IPS DF 6.9 (cell line): Measurements from ENCODE around the gene PADI4.

Source experiments
- DNase-seq: peaks from one replicate; pipeline ENCODE4 v3.0.0-alpha.2; 2013; ENCODE audit warnings: low read depth, low spot score
- H3K27ac ChIP-seq: one replicate; pipeline ENCODE4 v1.5.1; 2013; ENCODE audit warnings: low read length, control low read depth
- H3K27me3 ChIP-seq: 2 replicates; pipeline ENCODE4 v1.6.1; 2013; ENCODE audit warnings: mild to moderate bottlenecking, low read length; ENCODE audit not compliant: control insufficient read depth, insufficient read depth
- H3K36me3 ChIP-seq: 2 replicates; pipeline ENCODE4 v1.6.1; 2013; ENCODE audit warnings: low read length; ENCODE audit not compliant: control insufficient read depth, insufficient read depth
- H3K4me1 ChIP-seq: 2 replicates; pipeline ENCODE4 v1.6.1; 2013; ENCODE audit warnings: low read length; ENCODE audit not compliant: control insufficient read depth, insufficient read depth
- H3K4me3 ChIP-seq: 2 replicates; pipeline ENCODE4 v1.5.1; 2013; ENCODE audit warnings: mild to moderate bottlenecking, low read length
- H3K9me3 ChIP-seq: 2 replicates; pipeline ENCODE4 v1.6.1; 2013; ENCODE audit warnings: low read length, inconsistent platforms; ENCODE audit not compliant: control insufficient read depth, insufficient read depth
- WGBS: extraction: QIAGEN DNeasy Blood & Tissue Kit; methylation state at CpG from one replicate; pipeline ENCODE4 v1.1.7; 2013; ENCODE audit warnings: mixed read lengths, missing lambda C conversion rate; ENCODE audit not compliant: insufficient read length, insufficient coverage; 5-methylcytosine and 5-hydroxymethylcytosine counted together

Gene PADI4

DNA sequence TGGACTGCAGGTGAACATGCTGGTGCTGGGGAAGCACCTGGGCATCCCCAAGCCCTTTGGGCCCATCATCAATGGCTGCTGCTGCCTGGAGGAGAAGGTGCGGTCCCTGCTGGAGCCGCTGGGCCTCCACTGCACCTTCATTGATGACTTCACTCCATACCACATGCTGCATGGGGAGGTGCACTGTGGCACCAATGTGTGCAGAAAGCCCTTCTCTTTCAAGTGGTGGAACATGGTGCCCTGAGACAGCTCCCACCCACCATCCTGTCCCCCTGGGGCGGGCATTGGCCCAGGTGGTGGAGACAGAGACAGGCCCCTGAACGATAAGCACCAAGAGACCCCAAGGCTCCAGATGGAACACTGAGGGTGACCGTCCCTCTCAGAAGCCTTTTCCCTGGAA is 25.2 kb upstream of the PADI4 start:
- Histone ChIP-seq H3K4me3 (no peak overlapping the region), H3K4me1 (no peaks in the 10 kb centered on the region), H3K27me3 (no peaks in the 10 kb centered on the region), H3K27ac (no peak overlapping the region), H3K36me3 (no peaks in the 10 kb centered on the region), H3K9me3 (no peaks in the 10 kb centered on the region)
- no CpG with 5 or more reads among the region's 5 CpGs for WGBS
- no peak for DNase-seq

DNA sequence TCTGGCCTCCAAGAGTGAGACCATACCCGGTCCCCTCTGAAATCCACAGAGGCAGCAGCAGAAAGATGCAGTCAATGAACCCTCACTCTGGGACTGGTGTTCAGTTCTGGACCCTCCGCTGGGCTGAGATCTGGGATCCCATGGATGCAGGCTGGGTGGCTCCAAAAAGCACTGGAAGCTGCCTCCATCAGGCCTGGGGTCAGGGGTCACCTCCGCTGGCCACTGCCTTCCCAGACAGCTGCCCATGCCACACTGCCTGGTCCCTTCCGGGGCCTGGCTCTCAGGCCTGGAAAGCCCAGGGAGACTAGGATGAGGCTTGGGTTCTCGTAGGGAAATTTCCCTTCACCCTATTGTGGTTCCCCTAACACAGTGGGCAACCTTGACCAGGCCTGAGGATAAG is 21.4 kb upstream of the PADI4 start:
- no peak overlapping the region for H3K4me3 ChIP-seq
- no peak for DNase-seq
- WGBS = no CpG with 5 or more reads among the region's 5 CpGs
- no peaks in the 10 kb centered on the region for H3K27me3 ChIP-seq
- H3K9me3 ChIP-seq = no peaks in the 10 kb centered on the region
- no peak overlapping the region for H3K27ac ChIP-seq
- H3K4me1 ChIP-seq = no peaks in the 10 kb centered on the region
- H3K36me3 ChIP-seq = no peaks in the 10 kb centered on the region

DNA sequence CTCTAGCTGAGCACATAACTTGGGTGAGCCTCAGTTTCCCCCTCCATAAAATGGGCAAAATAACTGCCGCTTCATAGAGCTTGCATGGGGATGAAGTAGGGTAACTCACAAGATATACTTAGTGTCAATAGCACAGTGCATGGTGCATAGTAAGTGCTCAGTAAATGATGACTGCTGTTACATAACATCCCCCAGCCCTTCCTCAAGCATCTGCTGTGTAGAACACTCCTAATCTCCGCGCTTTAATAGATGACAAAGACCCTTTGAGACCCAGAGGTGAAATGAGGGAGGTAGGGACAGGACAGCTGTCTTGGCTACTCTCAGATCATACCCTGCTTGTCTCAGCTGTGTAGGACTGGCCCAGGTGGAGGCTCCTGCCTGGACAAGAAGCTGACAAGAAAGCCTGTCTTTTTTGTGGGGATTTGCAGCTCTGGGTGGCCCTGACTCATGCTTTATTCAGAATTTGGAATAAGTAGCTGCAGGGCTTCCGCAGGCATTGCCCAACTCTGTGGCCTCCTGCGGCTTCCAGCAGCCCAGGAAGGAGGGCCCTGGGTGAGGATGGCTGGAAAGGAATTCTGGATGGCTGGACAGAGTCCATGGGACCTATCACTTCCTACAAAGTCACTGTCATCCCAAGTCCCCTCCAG is 20.7 kb upstream of the PADI4 start:
- no peaks in the 10 kb centered on the region for H3K36me3 ChIP-seq
- H3K9me3 ChIP-seq = no peaks in the 10 kb centered on the region
- WGBS = no CpG with 5 or more reads among the region's 5 CpGs
- no peak overlapping the region for H3K4me3 ChIP-seq
- H3K27ac ChIP-seq = no peak overlapping the region
- no peaks in the 10 kb centered on the region for H3K4me1 ChIP-seq
- H3K27me3 ChIP-seq = no peaks in the 10 kb centered on the region
- no peak for DNase-seq

DNA sequence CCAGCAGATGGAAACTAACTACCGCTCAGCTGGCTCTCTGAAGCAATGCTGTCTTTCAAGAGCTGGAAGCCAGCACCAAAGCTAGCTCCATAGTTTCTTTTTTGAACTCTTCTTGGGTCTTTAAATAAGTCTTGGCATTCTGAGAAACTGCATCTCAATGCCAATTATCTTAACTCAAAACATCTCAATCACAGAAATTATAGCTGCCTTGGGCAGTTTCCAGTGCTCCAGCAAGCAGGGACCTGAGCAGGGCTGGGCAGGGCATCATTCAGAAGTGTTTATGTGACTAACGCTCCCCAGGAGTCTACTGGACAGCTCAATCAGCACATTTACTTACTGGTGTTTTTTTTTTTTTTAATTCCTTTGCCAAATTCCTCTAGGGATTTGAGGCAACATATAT is 18.3 kb upstream of the PADI4 start:
- no CpG with 5 or more reads among the region's 2 CpGs for WGBS
- Histone ChIP-seq H3K27me3 (no peaks in the 10 kb centered on the region), H3K9me3 (no peaks in the 10 kb centered on the region), H3K27ac (no peak overlapping the region), H3K36me3 (no peaks in the 10 kb centered on the region), H3K4me1 (no peaks in the 10 kb centered on the region), H3K4me3 (no peak overlapping the region)
- DNase-seq = no peak

DNA sequence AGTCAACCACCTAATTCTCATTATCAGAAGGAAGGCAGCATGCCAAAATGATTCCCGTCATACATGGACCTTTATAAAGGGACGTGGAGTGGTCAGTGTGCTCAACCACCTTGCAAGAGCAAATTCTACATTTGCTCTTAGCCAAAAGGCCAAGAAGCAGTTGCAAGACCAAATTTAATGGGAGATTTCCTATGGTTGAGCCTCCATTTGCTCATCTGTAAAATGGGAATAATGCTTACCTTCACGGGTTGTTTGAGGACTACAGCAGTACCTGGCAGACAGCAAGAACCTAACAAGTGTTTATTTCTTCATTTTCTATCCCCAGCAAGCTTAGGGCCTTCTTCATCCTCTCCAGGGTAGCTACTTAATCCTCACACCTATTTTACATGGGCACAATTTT is 17.4 kb upstream of the PADI4 start:
- no peak for DNase-seq
- WGBS = no CpG with 5 or more reads among the region's 3 CpGs
- no peaks in the 10 kb centered on the region for H3K27me3 ChIP-seq
- H3K4me3 ChIP-seq = no peak overlapping the region
- no peaks in the 10 kb centered on the region for H3K36me3 ChIP-seq
- no peaks in the 10 kb centered on the region for H3K9me3 ChIP-seq
- H3K27ac ChIP-seq = no peak overlapping the region
- no peaks in the 10 kb centered on the region for H3K4me1 ChIP-seq

DNA sequence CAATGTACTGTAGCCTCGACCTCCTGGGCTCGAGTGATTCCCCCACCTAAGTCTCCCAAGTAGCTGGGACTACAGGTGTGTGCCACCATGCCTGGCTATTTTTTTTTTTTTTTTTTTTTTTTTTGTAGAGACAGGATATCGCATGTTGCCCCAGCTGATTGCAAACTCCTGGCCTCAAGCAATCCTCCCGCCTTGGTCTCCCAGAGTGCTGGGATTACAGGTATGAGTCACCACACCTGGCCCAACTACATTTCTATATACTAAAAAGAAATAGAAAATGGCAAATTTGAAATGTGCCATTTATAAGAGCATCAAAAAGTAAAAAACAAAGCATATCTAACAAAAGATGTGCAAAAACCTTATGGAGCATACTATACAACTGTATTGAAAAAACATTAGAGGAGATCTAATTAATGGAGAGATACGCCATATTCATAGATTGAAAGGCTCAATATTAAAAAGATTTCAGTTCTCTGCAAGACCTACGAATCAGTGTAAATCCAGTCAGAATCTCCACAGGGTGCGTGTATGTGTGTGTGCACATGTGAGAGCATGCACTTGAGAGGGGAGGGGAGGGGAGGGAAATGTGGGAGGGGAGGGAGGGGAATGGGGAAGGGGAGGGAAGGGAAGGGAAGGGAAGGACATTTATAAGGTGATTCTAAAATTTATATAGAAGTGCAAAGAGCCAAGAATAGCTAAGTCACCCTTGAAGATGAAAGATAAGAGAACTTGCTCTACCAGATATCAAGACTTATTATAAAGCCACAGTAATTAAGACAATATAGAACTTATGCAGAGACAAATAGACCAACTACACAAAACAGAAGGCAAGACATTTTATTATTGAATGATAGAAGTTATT is 15.5 kb upstream of the PADI4 start:
- Histone ChIP-seq H3K9me3 (no peaks in the 10 kb centered on the region), H3K4me1 (no peaks in the 10 kb centered on the region), H3K27ac (no peak overlapping the region), H3K36me3 (no peaks in the 10 kb centered on the region), H3K4me3 (no peak overlapping the region), H3K27me3 (no peaks in the 10 kb centered on the region)
- no peak for DNase-seq
- no CpG with 5 or more reads among the region's 7 CpGs for WGBS

DNA sequence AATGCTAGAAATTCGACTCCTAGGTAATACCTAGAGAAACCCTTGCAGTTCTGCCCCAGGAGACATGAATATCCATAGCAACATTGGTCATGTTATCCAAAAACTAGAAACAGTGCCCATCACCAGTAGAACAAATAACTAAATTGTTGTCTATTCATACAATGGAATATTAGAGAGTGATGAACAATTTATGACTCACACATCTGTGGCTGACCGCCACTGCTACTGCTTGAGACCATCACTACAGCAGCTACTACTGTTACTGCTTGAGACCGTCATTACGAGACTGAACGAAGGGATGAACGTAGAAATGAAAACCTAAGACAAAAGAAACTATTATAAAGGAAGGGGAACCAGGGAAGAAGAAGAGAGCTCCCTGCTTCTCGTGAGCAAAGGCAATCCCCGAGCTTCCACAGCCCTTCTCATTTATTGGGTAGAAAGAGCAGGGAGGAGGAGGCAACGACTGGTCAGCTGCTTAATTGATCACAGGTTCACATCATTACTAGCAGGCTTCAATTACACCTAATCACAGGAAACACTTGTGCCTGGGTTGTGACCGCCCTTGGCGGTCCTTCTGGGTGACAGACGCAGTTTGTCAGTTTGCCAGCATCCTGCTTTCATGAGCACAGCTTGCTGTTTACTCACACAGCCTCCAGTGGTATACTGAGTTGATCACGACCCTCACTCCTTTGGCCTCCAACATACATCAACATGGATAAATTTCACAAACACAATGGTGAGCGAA is 14.1 kb upstream of the PADI4 start:
- no peaks in the 10 kb centered on the region for H3K27me3 ChIP-seq
- DNase-seq = no peak
- no peaks in the 10 kb centered on the region for H3K9me3 ChIP-seq
- H3K36me3 ChIP-seq = no peaks in the 10 kb centered on the region
- H3K4me1 ChIP-seq = no peaks in the 10 kb centered on the region
- H3K27ac ChIP-seq = no peak overlapping the region
- no CpG with 5 or more reads among the region's 14 CpGs for WGBS
- no peak overlapping the region for H3K4me3 ChIP-seq

DNA sequence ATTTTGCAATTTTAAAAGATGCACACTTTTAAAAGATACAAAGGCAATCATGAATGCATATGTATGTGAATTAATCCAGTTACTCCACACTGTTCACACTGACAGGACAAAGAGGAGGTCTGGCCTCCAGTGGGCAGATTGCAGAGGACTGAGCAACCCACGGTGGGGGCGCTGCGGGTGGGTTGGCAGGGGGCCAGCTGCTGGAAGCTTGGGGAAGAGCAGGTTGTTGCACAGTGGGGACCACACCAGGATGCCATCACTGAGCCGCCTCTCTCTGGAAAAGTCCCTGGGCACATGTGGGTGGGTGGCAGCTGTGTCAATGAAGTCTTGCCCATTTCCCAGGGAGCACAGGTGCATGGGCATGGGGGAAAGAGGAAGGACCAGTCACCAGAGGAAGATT is 12.7 kb upstream of the PADI4 start:
- Histone ChIP-seq H3K36me3 (no peaks in the 10 kb centered on the region), H3K27me3 (no peaks in the 10 kb centered on the region), H3K27ac (no peak overlapping the region), H3K4me3 (no peak overlapping the region), H3K9me3 (no peaks in the 10 kb centered on the region), H3K4me1 (no peaks in the 10 kb centered on the region)
- no CpG with 5 or more reads among the region's 4 CpGs for WGBS
- DNase-seq = no peak

DNA sequence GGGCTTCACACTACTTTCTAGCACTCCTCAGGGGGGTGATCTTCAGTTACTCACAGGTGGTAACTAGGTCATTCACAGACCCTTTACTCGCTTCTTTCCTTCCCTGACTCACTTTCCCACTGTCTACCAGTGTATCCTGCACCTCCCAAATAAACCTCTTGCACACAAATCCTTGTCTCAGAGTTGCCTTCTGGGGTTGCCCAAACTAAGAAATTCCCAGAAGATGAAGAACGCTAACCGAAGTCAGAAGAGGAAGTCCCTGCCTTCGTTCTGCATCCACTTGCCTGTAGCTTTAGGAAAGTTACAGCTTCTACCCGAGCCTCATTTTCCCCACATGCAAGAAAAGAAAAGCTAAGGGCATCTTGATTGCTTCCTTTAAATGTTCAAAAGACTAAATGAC is 11.9 kb upstream of the PADI4 start:
- no peaks in the 10 kb centered on the region for H3K36me3 ChIP-seq
- no CpG with 5 or more reads among the region's 5 CpGs for WGBS
- H3K27ac ChIP-seq = no peak overlapping the region
- no peaks in the 10 kb centered on the region for H3K27me3 ChIP-seq
- DNase-seq = no peak
- no peaks in the 10 kb centered on the region for H3K4me1 ChIP-seq
- H3K9me3 ChIP-seq = no peaks in the 10 kb centered on the region
- no peak overlapping the region for H3K4me3 ChIP-seq

DNA sequence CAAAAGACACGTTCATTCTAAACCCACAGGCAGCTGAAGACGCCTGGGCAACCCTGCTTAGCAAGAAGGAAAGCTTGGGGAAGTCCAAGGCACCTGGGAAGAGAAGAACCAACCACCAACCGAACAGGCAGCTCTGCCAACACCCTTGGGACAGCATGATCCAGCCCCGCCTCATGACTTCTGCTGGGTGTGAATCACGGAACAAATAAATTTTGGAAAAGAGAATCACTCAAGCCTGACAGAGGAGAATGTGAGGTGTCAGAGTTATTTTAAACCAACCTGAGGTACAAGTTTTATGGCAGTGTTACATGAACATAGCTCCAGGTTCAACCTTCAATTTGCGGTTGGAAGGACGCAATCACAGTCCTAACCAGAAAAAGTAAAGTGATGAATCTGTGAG is 10.0 kb upstream of the PADI4 start:
- H3K27me3 ChIP-seq = no peaks in the 10 kb centered on the region

More for the DNA sequence above, 10.0 kb upstream of the PADI4 start:
- H3K4me1 ChIP-seq = no peaks in the 10 kb centered on the region
- WGBS = no CpG with 5 or more reads among the region's 7 CpGs
- no peaks in the 10 kb centered on the region for H3K9me3 ChIP-seq
- H3K36me3 ChIP-seq = no peaks in the 10 kb centered on the region
- no peak overlapping the region for H3K27ac ChIP-seq
- H3K4me3 ChIP-seq = no peak overlapping the region
- DNase-seq = no peak
